ENCODE data around the gene PPP2R1B. TPM values are rescaled to one million over a fixed set of nuclear protein-coding genes. Genes with fewer than 3 reads are reported as not detected.

The PPP2R1B gene
- total and polyA plus RNA-seq, 8 donors: 26.4 to 31.5 (median 29.4) TPM

- DNase-seq: no peak
- Histone ChIP-seq H3K27me3 (no peaks in the 10 kb centered on the region), H3K27ac (no peak overlapping the region), H3K4me3 (no peak overlapping the region), H3K9me3 (no peaks in the 10 kb centered on the region), H3K36me3 (peaks cover 0 to 87% of the 10 kb centered on the region in 2 donors), H3K4me1 (peaks cover 5 to 8% of the 10 kb centered on the region in 2 donors)
- intact Hi-C loops (cut with DNase I): no loop called here
- no peak for TF ChIP-seq CTCF (IDR thresholded peaks at IDR 0.05)
- ATAC-seq: peak; percentile 48
Measured at GRCh38 chr11:111743700-111744099, 22.5 kb downstream of the PPP2R1B start.

GRCh38 chr11:111741751-111742150, 24.4 kb downstream of the PPP2R1B start:
- TF ChIP-seq CTCF (IDR thresholded peaks at IDR 0.05): no peak
- Histone ChIP-seq H3K4me3 (no peak overlapping the region), H3K27ac (no peak overlapping the region), H3K36me3 (peaks cover 0 to 67% of the 10 kb centered on the region in 2 donors), H3K4me1 (peaks cover 18 to 22% of the 10 kb centered on the region in 2 donors), H3K27me3 (no peaks in the 10 kb centered on the region), H3K9me3 (no peaks in the 10 kb centered on the region)
- intact Hi-C loops (cut with DNase I): no loop called here
- no peak for ATAC-seq
- no peak for DNase-seq

- no peak for DNase-seq
- no peaks in the 10 kb centered on the region for H3K9me3 ChIP-seq
- peaks cover 25 to 29% of the 10 kb centered on the region in 2 donors for H3K4me1 ChIP-seq
- intact Hi-C loops (cut with DNase I): no loop called here
- no peak overlapping the region for H3K27ac ChIP-seq
- H3K36me3 ChIP-seq: peaks cover 0 to 44% of the 10 kb centered on the region in 2 donors
- H3K4me3 ChIP-seq: no peak overlapping the region
- no peaks in the 10 kb centered on the region for H3K27me3 ChIP-seq
- ATAC-seq: no peak
- TF ChIP-seq CTCF (IDR thresholded peaks at IDR 0.05): no peak
Measured at GRCh38 chr11:111739299-111739698, 26.9 kb downstream of the PPP2R1B start.

GRCh38 chr11:111737444-111738210, 28.6 kb downstream of the PPP2R1B start:
- intact Hi-C loops (cut with DNase I): no loop called here
- Histone ChIP-seq H3K4me3 (no peak overlapping the region), H3K27ac (peak overlapping the region; percentile 88 to 93), H3K36me3 (peaks cover 0 to 27% of the 10 kb centered on the region in 2 donors), H3K4me1 (peaks cover 33 to 38% of the 10 kb centered on the region in 2 donors), H3K9me3 (no peaks in the 10 kb centered on the region), H3K27me3 (no peaks in the 10 kb centered on the region)
- DNase-seq (peak in 1 of 4 donors; percentile 35), ATAC-seq (no peak)
- TF ChIP-seq CTCF (IDR thresholded peaks at IDR 0.05): no peak

- intact Hi-C loops (cut with DNase I): no loop called here
- H3K36me3 ChIP-seq: peaks cover 0 to 19% of the 10 kb centered on the region in 2 donors
- no peak for DNase-seq
- ATAC-seq: no peak
- no peak for TF ChIP-seq CTCF (IDR thresholded peaks at IDR 0.05)
- peak overlapping the region; percentile 88 to 93 for H3K27ac ChIP-seq
- H3K9me3 ChIP-seq: no peaks in the 10 kb centered on the region
- H3K4me1 ChIP-seq: peaks cover 38 to 40% of the 10 kb centered on the region in 2 donors
- no peaks in the 10 kb centered on the region for H3K27me3 ChIP-seq
- H3K4me3 ChIP-seq: no peak overlapping the region
Measured at GRCh38 chr11:111736621-111737443, 29.4 kb downstream of the PPP2R1B start.
